ENCODE measurements around the gene PPP2R2B.

The PPP2R2B gene

GRCh38 chr5:146548781-146549449 is 329.6 kb downstream of the PPP2R2B start:
- DNase-seq (ENCODE audit: low spot score): no peak

- DNase-seq (ENCODE audit: low spot score): no peak
These were observed 334.3 kb downstream of the PPP2R2B start for GRCh38 chr5:146544232-146544631.

GRCh38 chr5:146541958-146542849 is 336.4 kb downstream of the PPP2R2B start:
- DNase-seq (ENCODE audit: low spot score): peak; percentile 84

GRCh38 chr5:146540414-146540813 is 338.1 kb downstream of the PPP2R2B start:
- no peak for DNase-seq (ENCODE audit: low spot score)

GRCh38 chr5:146539973-146540372 is 338.6 kb downstream of the PPP2R2B start:
- DNase-seq (ENCODE audit: low spot score): no peak

- no peak for DNase-seq (ENCODE audit: low spot score)
These were observed 340.1 kb downstream of the PPP2R2B start for GRCh38 chr5:146538432-146538831.

- no peak for DNase-seq (ENCODE audit: low spot score)
These were observed 344.7 kb downstream of the PPP2R2B start for GRCh38 chr5:146533882-146534281.

GRCh38 chr5:146533260-146533857 is 345.2 kb downstream of the PPP2R2B start:
- peak; percentile 85 for DNase-seq (ENCODE audit: low spot score)
